B cell (primary cell): ENCODE results near the gene LIN7A. TPM values are rescaled to one million over a fixed set of nuclear protein-coding genes. Genes with fewer than 3 reads are reported as not detected.
"Not testable (repeated sequence)": the region's sequence is repeated elsewhere in the genome, so short reads cannot be mapped to it uniquely, and the experiment has no call there.

Source experiments
- ATAC-seq: fragments of 200-7000 bp; cut with Tn5 transposase; one replicate; pipeline ENCODE4 v1.10.0; 2021; ENCODE audit warnings: low read depth, mild to moderate bottlenecking, moderate number of reproducible peaks, moderate library complexity
- CTCF ChIA-PET: fragments of 350-600 bp; sonication (Branson Sonifier 250); formaldehyde crosslinking; loops from one replicate; lab custom pipeline; 2021; ENCODE audit warnings: antibody characterized with exemption, inconsistent platforms; lab: Charles Lee
- POLR2A ChIA-PET: fragments of 350-600 bp; sonication (Branson Sonifier 250); formaldehyde crosslinking; loops from one replicate; lab custom pipeline; 2021; ENCODE audit warnings: antibody characterized with exemption; lab: Charles Lee
- DNase-seq: peaks from one replicate; pipeline ENCODE4 v3.0.0; 2013
- H2AFZ ChIP-seq: 2 replicates; pipeline ENCODE4 v1.6.1; 2012; ENCODE audit warnings: mild to moderate bottlenecking, low read depth, low read length; ENCODE audit not compliant: insufficient read depth, poor library complexity, severe bottlenecking
- H3K27ac ChIP-seq, 2 donors: 1 replicate in 1 of 2; 2 replicates in 1 of 2; pipeline ENCODE4 v1.5.1; 2012 to 2013; ENCODE audit warnings: low read length in 2 of 2, mild to moderate bottlenecking in 2 of 2, moderate library complexity in 1 of 2
- H3K27me3 ChIP-seq, 4 experiments: fragments of 200-600 bp in 1 of 4; sonication (generic) in 1 of 4; replicated peaks in 1 of 4; 1 replicate in 2 of 4; 2 replicates in 2 of 4; pipeline versions ENCODE4 v1.6.1 to v1.7.0; 2013 to 2016; ENCODE audit warnings: low read length in 3 of 4, mild to moderate bottlenecking in 2 of 4, mixed read lengths in 1 of 4, moderate library complexity in 1 of 4; ENCODE audit not compliant: insufficient read depth in 4 of 4, control insufficient read depth in 3 of 4; ENCODE audit errors: control extremely low read depth in 1 of 4
- H3K36me3 ChIP-seq, 2 experiments: replicated peaks in 1 of 2; 1 replicate in 1 of 2; 2 replicates in 1 of 2; pipeline versions ENCODE4 v1.6.1 to v1.7.1; 2013; ENCODE audit warnings: low read length in 1 of 2; ENCODE audit not compliant: insufficient read depth in 2 of 2, control insufficient read depth in 1 of 2; ENCODE audit errors: control extremely low read depth in 1 of 2, extremely low read depth in 1 of 2
- H3K4me1 ChIP-seq, 2 donors: fragments of 200-600 bp in 1 of 2; sonication (generic) in 1 of 2; 1 replicate in 1 of 2; 2 replicates in 1 of 2; pipeline versions ENCODE4 v1.5.1 to v1.6.1; 2013 to 2017; ENCODE audit warnings: low read length in 2 of 2; ENCODE audit not compliant: control insufficient read depth in 2 of 2, insufficient read depth in 2 of 2
- H3K4me2 ChIP-seq: replicated peaks from 2 replicates; pipeline ENCODE3; 2012; ENCODE audit warnings: mild to moderate bottlenecking, low read depth, low read length; ENCODE audit not compliant: poor library complexity, severe bottlenecking
- H3K4me3 ChIP-seq, 5 experiments: fragments of 200-600 bp in 1 of 5; sonication (generic) in 1 of 5; 1 replicate in 3 of 5; 2 replicates in 2 of 5; pipeline versions ENCODE4 v1.5.1 to v1.7.0; 2011 to 2016; ENCODE audit warnings: low read length in 4 of 5, mild to moderate bottlenecking in 4 of 5, low read depth in 2 of 5, control low read depth in 1 of 5, moderate library complexity in 1 of 5; ENCODE audit not compliant: insufficient read depth in 1 of 5; ENCODE audit errors: control extremely low read depth in 1 of 5, extremely low read depth in 1 of 5
- H3K79me2 ChIP-seq: fragments of 200-600 bp; sonication (generic); one replicate; pipeline ENCODE4 v1.6.0; 2016; ENCODE audit warnings: low read length; ENCODE audit not compliant: control insufficient read depth, insufficient read depth
- H3K9ac ChIP-seq: fragments of 200-600 bp; sonication (generic); 2 replicates; pipeline ENCODE4 v1.6.1; 2017; ENCODE audit warnings: mild to moderate bottlenecking, low read length, moderate library complexity
- H3K9me3 ChIP-seq, 3 donors: one replicate each; pipeline versions ENCODE4 v1.6.1 to v1.7.1; 2013; ENCODE audit warnings: low read length in 2 of 3; ENCODE audit not compliant: control insufficient read depth in 2 of 3, insufficient read depth in 1 of 3; ENCODE audit errors: control extremely low read depth in 1 of 3
- H4K20me1 ChIP-seq: 2 replicates; pipeline ENCODE4 v1.6.0; 2012; ENCODE audit warnings: mild to moderate bottlenecking, low read length; ENCODE audit not compliant: insufficient read depth, control insufficient read depth, poor library complexity, severe bottlenecking
- H3K27ac Mint-ChIP-seq: one replicate; pipeline ENCODE4 v1.8.0; 2021; ENCODE audit warnings: mixed read lengths
- H3K27me3 Mint-ChIP-seq: one replicate; pipeline ENCODE4 v1.8.0; 2021; ENCODE audit warnings: mixed read lengths
- H3K4me1 Mint-ChIP-seq: one replicate; pipeline ENCODE4 v1.8.0; 2021; ENCODE audit warnings: mixed read lengths
- H3K4me3 Mint-ChIP-seq: one replicate; pipeline ENCODE4 v1.8.0; 2021; ENCODE audit warnings: mixed read lengths
- H3K9me3 Mint-ChIP-seq: one replicate; pipeline ENCODE4 v1.8.0; 2022; ENCODE audit warnings: mixed read lengths; ENCODE audit not compliant: insufficient read depth
- CTCF ChIP-seq: fragments of 200-600 bp; IDR thresholded peaks from one replicate; pipeline ENCODE4 v1.8.0; 2022; ENCODE audit warnings: antibody characterized with exemption, mild to moderate bottlenecking
- EZH2 ChIP-seq: IDR thresholded peaks from 2 replicates; pipeline ENCODE4 v1.6.1; 2012; ENCODE audit warnings: borderline replicate concordance, low read depth, mild to moderate bottlenecking, moderate library complexity, low read length; ENCODE audit not compliant: insufficient read depth, poor library complexity, severe bottlenecking
- WGBS: methylation state at CpG from one replicate; pipeline ENCODE4 v1.1.5; 2013; ENCODE audit warnings: missing lambda C conversion rate; ENCODE audit not compliant: insufficient coverage; 5-methylcytosine and 5-hydroxymethylcytosine counted together
- intact Hi-C: fragments of 100-400 bp; cut with micrococcal nuclease; formaldehyde crosslinking; loops from one replicate; pipeline ENCODE4 v1.10.0; 2022
- polyA plus RNA-seq: library from polyadenylated mRNA; depleted of rRNA; stranded (reverse); fragments of >200 nt; gene quantifications from 2 replicates; pipeline ENCODE4 v1.2.3, GENCODE V29; 2012
- total RNA-seq, 2 donors: library from RNA; stranded (reverse); fragments of 120-200 nt in 1 of 2; gene quantifications; 1 replicate in 1 of 2; 2 replicates in 1 of 2; pipeline versions ENCODE4 v1.2.3 to v1.2.4, GENCODE V29; 2013 to 2022

The LIN7A gene
- total and polyA plus RNA-seq, 2 donors (not counting 1 experiment from before 2014, with no cell fraction given), result 0.10 TPM; not detected in 1

- Histone ChIP-seq H3K4me3 (no peak overlapping the region), H3K27me3 (no peaks in the 10 kb centered on the region), H2AFZ (no peak overlapping the region), H4K20me1 (no peaks in the 10 kb centered on the region), H3K36me3 (no peaks in the 10 kb centered on the region), H3K9me3 (peaks cover 0 to under 1% (median 0%) of the 10 kb centered on the region in 3 donors), H3K9ac (no peak overlapping the region), H3K27ac (no peak overlapping the region), H3K4me1 (no peaks in the 10 kb centered on the region), H3K79me2 (no peaks in the 10 kb centered on the region), H3K4me2 (no peak overlapping the region)
- DNase-seq (no peak), ATAC-seq (no peak)
- intact Hi-C loops, result no loop called here
- Mint-ChIP-seq H3K27me3 (no peaks in the 10 kb centered on the region), H3K9me3 (peaks cover 3% of the 10 kb centered on the region), H3K4me3 (no peak overlapping the region), H3K27ac (no peak overlapping the region), H3K4me1 (no peaks in the 10 kb centered on the region)
- ChIA-PET POLR2A (no interaction called here), CTCF (no interaction called here)
- TF ChIP-seq CTCF (no peak), EZH2 (no peak)
- no CpG with 5 or more reads among the region's 1 CpG for WGBS
Observed at GRCh38 chr12:80884651-80885050, 53.1 kb downstream of the LIN7A start.

GRCh38 chr12:80881106-80881505 is 56.6 kb downstream of the LIN7A start:
- ATAC-seq, result no peak
- Mint-ChIP-seq H3K4me3 (no peak overlapping the region), H3K27me3 (no peaks in the 10 kb centered on the region), H3K27ac (no peak overlapping the region), H3K4me1 (no peaks in the 10 kb centered on the region), H3K9me3 (peaks cover 3% of the 10 kb centered on the region)
- ChIA-PET CTCF (no interaction called here), POLR2A (no interaction called here)
- TF ChIP-seq CTCF (no peak), EZH2 (no peak)
- Histone ChIP-seq H2AFZ (no peak overlapping the region), H3K79me2 (no peaks in the 10 kb centered on the region), H3K4me2 (no peak overlapping the region), H4K20me1 (no peaks in the 10 kb centered on the region), H3K27me3 (no peaks in the 10 kb centered on the region), H3K4me3 (no peak overlapping the region), H3K9me3 (peaks cover 0 to 3% (median 1%) of the 10 kb centered on the region in 3 donors), H3K27ac (no peak overlapping the region), H3K9ac (no peak overlapping the region), H3K36me3 (no peaks in the 10 kb centered on the region), H3K4me1 (no peaks in the 10 kb centered on the region)
- DNase-seq, result no peak
- intact Hi-C loops, result no loop called here

- intact Hi-C loops, ATAC-seq, H3K27me3 Mint-ChIP-seq, H3K4me3 ChIP-seq, H3K27ac Mint-ChIP-seq, CTCF ChIA-PET, H4K20me1 ChIP-seq, H3K79me2 ChIP-seq, H3K4me2 ChIP-seq, POLR2A ChIA-PET, H2AFZ ChIP-seq, H3K36me3 ChIP-seq, H3K4me1 Mint-ChIP-seq, H3K9ac ChIP-seq, DNase-seq, H3K9me3 Mint-ChIP-seq, H3K27me3 ChIP-seq, H3K27ac ChIP-seq, H3K4me3 Mint-ChIP-seq, H3K4me1 ChIP-seq, H3K9me3 ChIP-seq: not testable (repeated sequence)
- WGBS, result 91% methylated on average over 7 of the region's 8 CpGs
Observed at GRCh38 chr12:80878452-80878851, 59.3 kb downstream of the LIN7A start.
